Activated naive CD8-positive, alpha-beta T cell (primary cell): ENCODE results near the gene COPS6.

Experiments used
- H3K27ac Mint-ChIP-seq: one replicate; pipeline ENCODE4 v1.8.0; 2021; ENCODE audit warnings: mixed read lengths
- H3K27me3 Mint-ChIP-seq: one replicate; pipeline ENCODE4 v1.8.0; 2021; ENCODE audit warnings: mixed read lengths
- H3K36me3 Mint-ChIP-seq: one replicate; pipeline ENCODE4 v1.8.0; 2021; ENCODE audit warnings: mixed read lengths
- H3K4me1 Mint-ChIP-seq: one replicate; pipeline ENCODE4 v1.8.0; 2021; ENCODE audit warnings: low read depth, mixed read lengths
- H3K4me3 Mint-ChIP-seq: one replicate; pipeline ENCODE4 v1.8.0; 2021; ENCODE audit warnings: mild to moderate bottlenecking, mixed read lengths
- H3K9me3 Mint-ChIP-seq: one replicate; pipeline ENCODE4 v1.8.0; 2021; ENCODE audit warnings: low read depth, mixed read lengths

COPS6 gene

GRCh38 chr7:100069991-100070390, 18.8 kb upstream of the COPS6 start:
- Mint-ChIP-seq H3K27ac (no peak overlapping the region), H3K9me3 (peaks cover 10% of the 10 kb centered on the region), H3K27me3 (no peaks in the 10 kb centered on the region), H3K36me3 (peaks cover 42% of the 10 kb centered on the region), H3K4me3 (no peak overlapping the region), H3K4me1 (no peaks in the 10 kb centered on the region)

DNA sequence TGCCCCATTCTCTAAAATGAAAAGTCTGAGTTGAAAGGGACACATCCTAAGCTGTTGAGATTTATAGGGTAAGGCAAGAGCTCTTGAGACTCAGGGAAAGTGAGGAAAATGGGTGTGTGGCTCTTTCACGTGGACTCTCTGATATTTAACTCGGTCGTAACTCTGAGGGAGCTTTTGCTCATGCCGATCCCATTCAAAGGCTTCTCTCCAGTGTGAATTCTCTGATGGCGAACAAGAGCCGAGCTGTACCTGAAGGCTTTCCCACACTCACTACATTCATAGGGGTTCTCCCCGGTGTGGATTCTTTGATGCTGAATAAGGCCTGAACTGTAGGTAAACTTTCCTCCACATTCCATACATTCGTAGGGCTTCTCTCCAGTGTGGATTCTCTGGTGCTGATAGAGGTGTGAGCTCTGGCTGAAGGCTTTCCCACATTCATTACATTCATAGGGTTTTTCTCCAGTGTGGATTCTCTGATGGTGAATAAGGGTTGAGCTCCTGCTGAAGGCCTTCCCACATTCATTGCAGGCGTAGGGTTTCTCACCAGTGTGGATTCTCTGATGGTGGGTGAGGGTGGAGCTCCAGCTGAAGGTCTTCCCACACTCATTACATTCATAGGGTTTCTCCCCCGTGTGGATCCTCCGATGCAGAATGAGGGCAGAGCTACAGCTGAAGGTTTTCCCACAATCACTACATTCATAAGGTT, 17.6 kb upstream of the COPS6 start:
- Mint-ChIP-seq H3K36me3 (peaks cover 49% of the 10 kb centered on the region), H3K27ac (no peak overlapping the region), H3K4me3 (no peak overlapping the region), H3K27me3 (no peaks in the 10 kb centered on the region), H3K4me1 (no peaks in the 10 kb centered on the region), H3K9me3 (peaks cover 10% of the 10 kb centered on the region)

DNA sequence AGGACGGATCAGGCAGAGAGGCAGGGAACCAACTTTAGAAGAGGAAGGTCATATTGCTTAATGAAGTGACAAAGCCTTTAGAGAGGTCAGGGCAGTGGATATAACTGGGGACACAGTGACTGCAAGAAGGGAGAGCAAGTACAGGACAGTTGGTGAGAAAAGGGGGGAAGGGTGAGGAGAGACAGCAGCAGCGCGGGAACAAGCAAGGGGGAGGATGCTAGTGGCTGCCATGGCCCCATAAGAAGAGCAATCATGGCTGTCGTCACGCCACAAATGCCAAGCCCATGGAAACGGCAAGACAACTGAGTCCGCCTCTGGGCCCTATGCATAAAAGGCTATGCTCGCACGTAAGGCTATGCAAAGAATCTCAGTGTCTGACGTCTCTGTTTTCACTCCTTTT, 16.3 kb upstream of the COPS6 start:
- Mint-ChIP-seq H3K27me3 (no peaks in the 10 kb centered on the region), H3K27ac (no peak overlapping the region), H3K4me1 (peaks cover 4% of the 10 kb centered on the region), H3K4me3 (no peak overlapping the region), H3K9me3 (peaks cover 10% of the 10 kb centered on the region), H3K36me3 (peaks cover 52% of the 10 kb centered on the region)

GRCh38 chr7:100074841-100075240, 13.9 kb upstream of the COPS6 start:
- Mint-ChIP-seq H3K9me3 (peaks cover 10% of the 10 kb centered on the region), H3K4me1 (peaks cover 13% of the 10 kb centered on the region), H3K27ac (no peak overlapping the region), H3K36me3 (peaks cover 48% of the 10 kb centered on the region), H3K4me3 (no peak overlapping the region), H3K27me3 (no peaks in the 10 kb centered on the region)

DNA sequence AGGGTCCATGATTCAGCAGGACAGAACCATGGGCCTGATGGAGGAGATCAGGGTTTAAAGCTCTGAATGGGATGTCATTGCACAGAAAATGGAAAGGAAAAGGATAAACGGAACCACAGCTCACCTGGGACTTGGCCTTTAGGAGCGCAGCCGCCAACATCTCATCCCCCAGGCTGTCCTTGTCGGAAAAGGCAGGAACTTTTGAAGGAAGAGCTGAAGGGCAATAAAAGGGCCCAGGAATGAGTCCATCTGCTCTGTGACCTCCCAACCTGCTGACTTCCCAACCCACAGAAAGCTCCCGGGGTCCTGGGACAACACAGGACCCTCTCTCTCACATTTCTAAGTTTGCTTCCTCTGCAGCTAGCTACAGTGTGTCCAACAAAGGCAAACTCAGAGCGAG, 13.4 kb upstream of the COPS6 start:
- no peak overlapping the region for H3K27ac Mint-ChIP-seq
- H3K9me3 Mint-ChIP-seq: peaks cover 10% of the 10 kb centered on the region
- no peaks in the 10 kb centered on the region for H3K27me3 Mint-ChIP-seq
- peaks cover 44% of the 10 kb centered on the region for H3K36me3 Mint-ChIP-seq
- H3K4me3 Mint-ChIP-seq: no peak overlapping the region
- peaks cover 18% of the 10 kb centered on the region for H3K4me1 Mint-ChIP-seq

DNA sequence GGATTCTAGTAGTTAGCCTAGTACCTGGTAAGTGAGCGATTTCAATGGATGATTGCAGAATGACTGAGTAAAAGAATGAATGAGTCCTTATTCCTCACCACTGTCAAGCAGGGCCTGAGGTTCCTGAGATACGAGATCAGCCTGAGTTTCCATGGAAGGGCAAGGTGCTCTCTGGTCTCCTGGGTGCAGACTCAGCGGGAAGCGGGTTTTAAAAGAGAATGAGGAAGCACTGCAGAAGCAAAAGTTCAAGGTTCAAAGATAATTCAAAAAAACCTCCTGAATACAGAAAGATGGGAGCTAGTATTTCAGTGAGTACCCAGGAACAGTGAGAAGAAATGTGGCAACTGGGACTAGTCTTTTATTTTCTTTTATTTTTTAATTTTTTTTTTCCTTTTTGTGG, 11.6 kb upstream of the COPS6 start:
- Mint-ChIP-seq H3K27ac (no peak overlapping the region), H3K36me3 (peaks cover 28% of the 10 kb centered on the region), H3K9me3 (peaks cover 4% of the 10 kb centered on the region), H3K27me3 (no peaks in the 10 kb centered on the region), H3K4me3 (no peak overlapping the region), H3K4me1 (peaks cover 27% of the 10 kb centered on the region)

DNA sequence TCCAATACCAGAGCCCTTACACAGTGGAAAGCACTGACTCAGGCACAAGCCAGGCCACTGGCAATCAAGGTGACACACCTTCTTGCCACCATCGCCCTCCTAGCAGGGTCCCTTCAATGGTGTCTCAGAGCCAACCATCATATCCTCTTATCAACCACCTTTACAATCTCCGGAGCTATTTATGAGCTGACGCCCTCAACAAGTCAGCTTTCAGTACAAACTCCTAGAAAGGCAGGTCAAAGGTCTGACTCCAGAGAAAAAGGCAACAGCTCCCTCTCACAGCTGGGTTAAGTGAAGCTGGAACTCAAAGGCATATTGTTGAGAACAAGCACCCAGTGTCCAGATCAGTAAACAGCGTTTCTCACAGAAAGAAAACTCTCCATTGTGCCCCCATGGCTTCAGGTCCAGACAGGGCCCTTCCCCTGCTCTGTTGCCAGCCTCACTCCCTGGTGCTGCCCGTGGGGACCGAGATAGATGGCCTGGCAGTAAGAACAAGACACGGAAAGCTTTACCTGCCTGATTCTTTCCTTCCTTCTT, 9.7 kb upstream of the COPS6 start:
- Mint-ChIP-seq H3K4me3 (peak overlapping the region; percentile 64), H3K9me3 (no peaks in the 10 kb centered on the region), H3K4me1 (peaks cover 35% of the 10 kb centered on the region), H3K36me3 (peaks cover 20% of the 10 kb centered on the region), H3K27ac (no peak overlapping the region), H3K27me3 (no peaks in the 10 kb centered on the region)

- H3K36me3 Mint-ChIP-seq: peaks cover 9% of the 10 kb centered on the region
- peak overlapping the region; percentile 93 for H3K4me3 Mint-ChIP-seq
- no peaks in the 10 kb centered on the region for H3K27me3 Mint-ChIP-seq
- H3K4me1 Mint-ChIP-seq: peaks cover 35% of the 10 kb centered on the region
- H3K27ac Mint-ChIP-seq: peak overlapping the region; percentile 82
- H3K9me3 Mint-ChIP-seq: no peaks in the 10 kb centered on the region
Observed at GRCh38 chr7:100080907-100081534, 7.7 kb upstream of the COPS6 start.

DNA sequence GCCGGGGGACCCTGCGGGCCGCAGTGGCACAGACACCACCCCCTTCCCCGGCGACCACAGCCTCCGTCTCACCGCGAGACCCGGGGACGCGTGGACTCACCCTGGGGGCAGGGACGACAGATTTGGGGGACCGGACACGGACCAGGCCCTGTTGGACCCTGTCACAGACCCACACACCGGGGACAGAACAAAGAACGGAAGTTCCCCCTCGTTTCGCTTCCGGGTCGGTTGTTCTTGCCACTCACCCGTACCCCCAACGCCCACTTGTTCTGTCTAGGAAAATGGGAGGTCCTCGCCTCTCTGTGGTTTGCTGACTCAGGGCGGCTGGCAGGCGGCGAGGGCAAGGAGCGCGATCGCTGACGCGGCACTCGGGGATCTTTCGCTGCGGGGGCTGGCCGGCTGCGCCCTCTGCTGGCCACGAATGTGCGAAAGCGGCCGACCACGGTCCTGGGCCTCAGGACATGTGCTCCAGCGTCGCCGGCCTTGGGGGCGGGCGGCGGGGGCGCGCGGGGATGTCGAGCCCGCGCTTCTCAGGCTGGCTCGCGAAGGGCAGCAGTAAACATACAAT, 7.2 kb upstream of the COPS6 start, which contains the start of gene ZNF3:
Gene ZNF3 (minus strand): TSS at position 189 of the 568 bp plus-strand sequence. CDS start 4,366 bp downstream, outside the sequence.
- peak within 1 kb of the TSS; percentile 93 for H3K4me3 Mint-ChIP-seq
- peaks cover 8% of the 10 kb centered on the region for H3K36me3 Mint-ChIP-seq
- H3K27me3 Mint-ChIP-seq: no peaks in the 10 kb centered on the region
- peaks cover 35% of the 10 kb centered on the region for H3K4me1 Mint-ChIP-seq
- no peaks in the 10 kb centered on the region for H3K9me3 Mint-ChIP-seq
- peak within 1 kb of the TSS; percentile 90 for H3K27ac Mint-ChIP-seq

GRCh38 chr7:100082978-100083377, 5.8 kb upstream of the COPS6 start:
- peak overlapping the region; percentile 90 for H3K27ac Mint-ChIP-seq
- no peaks in the 10 kb centered on the region for H3K9me3 Mint-ChIP-seq
- H3K4me3 Mint-ChIP-seq: peak overlapping the region; percentile 93
- no peaks in the 10 kb centered on the region for H3K27me3 Mint-ChIP-seq
- H3K36me3 Mint-ChIP-seq: peaks cover 4% of the 10 kb centered on the region
- peaks cover 37% of the 10 kb centered on the region for H3K4me1 Mint-ChIP-seq

- no peaks in the 10 kb centered on the region for H3K9me3 Mint-ChIP-seq
- peaks cover 3% of the 10 kb centered on the region for H3K36me3 Mint-ChIP-seq
- H3K4me3 Mint-ChIP-seq: no peak overlapping the region
- peaks cover 37% of the 10 kb centered on the region for H3K4me1 Mint-ChIP-seq
- no peak overlapping the region for H3K27ac Mint-ChIP-seq
- H3K27me3 Mint-ChIP-seq: no peaks in the 10 kb centered on the region
Observed at GRCh38 chr7:100085515-100085914, 3.3 kb upstream of the COPS6 start.

GRCh38 chr7:100087055-100087750, 1.6 kb upstream of the COPS6 start:
- Mint-ChIP-seq H3K4me3 (peak overlapping the region; percentile 70), H3K27me3 (no peaks in the 10 kb centered on the region), H3K27ac (peak overlapping the region; percentile 97), H3K9me3 (no peaks in the 10 kb centered on the region), H3K36me3 (peaks cover 2% of the 10 kb centered on the region), H3K4me1 (peaks cover 39% of the 10 kb centered on the region)

DNA sequence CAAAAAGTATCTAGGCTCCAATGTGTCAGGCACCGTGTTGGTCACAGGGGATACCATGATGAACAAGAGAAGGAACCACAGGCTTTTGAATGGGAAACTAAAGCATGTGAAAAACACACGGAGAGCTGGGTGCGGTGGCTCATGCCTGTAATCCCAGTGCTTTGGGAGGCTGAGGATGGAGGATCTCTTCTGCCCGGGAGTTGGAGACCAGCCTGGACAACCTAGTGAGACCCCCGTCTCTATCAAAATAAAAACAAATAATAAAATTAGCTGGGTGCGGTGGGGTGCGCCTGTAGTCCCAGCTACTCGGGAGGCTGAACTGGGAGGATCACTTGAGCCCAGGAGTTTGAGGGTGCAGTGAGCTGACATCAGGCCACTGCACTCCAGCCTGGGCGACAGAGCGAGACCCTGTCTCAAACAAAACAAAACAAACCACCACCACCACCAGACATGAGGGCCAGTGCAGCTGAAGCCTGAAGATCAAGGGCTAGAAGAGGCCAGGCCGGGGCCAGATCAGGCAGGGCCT, 611 bp upstream of the COPS6 start:
- peaks cover 31% of the 10 kb centered on the region for H3K4me1 Mint-ChIP-seq
- peak overlapping the region; percentile 97 for H3K27ac Mint-ChIP-seq
- H3K9me3 Mint-ChIP-seq: no peaks in the 10 kb centered on the region
- H3K27me3 Mint-ChIP-seq: no peaks in the 10 kb centered on the region
- H3K36me3 Mint-ChIP-seq: peaks cover 2% of the 10 kb centered on the region
- H3K4me3 Mint-ChIP-seq: peak overlapping the region; percentile 95

DNA sequence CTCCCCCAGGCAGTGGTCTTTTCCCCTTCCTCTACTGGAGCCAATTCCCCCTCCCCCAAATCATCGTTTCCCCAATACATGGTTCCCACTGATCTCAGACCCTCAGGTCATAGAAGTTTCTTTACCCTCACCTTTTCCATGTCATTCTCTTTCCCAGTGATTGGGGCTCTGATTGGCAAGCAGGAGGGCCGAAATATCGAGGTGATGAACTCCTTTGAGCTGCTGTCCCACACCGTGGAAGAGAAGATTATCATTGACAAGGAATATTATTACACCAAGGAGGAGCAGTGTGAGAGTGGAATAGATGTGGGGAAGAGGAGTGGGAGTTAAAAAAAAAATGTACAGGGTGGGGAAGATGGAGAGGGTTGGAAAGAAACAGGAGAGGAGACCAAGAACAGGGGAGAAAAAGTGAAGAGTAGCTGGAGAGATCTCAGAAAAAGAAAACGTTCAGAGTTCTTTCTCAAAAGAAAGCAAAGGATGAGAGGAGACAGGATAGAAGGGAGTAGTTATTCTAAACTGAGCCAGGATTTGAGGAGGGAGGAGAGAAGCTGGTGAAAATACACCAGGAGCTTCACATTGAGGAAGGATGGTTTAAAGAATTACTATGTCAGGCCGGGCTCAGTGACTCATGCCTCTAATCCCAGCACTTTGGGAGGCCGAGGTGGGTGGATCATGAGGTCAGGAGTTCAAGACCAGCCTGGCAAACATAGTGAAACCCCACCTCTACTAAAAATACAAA, 858 bp downstream of the COPS6 start:
- Mint-ChIP-seq H3K27ac (peak overlapping the region; percentile 93), H3K36me3 (peaks cover 2% of the 10 kb centered on the region), H3K4me1 (peaks cover 31% of the 10 kb centered on the region), H3K4me3 (peak overlapping the region; percentile 95), H3K27me3 (no peaks in the 10 kb centered on the region), H3K9me3 (no peaks in the 10 kb centered on the region)
